Activated naive CD8-positive, alpha-beta T cell treated with anti-CD3 and anti-CD28 coated beads for 36 hours (primary cell): ENCODE results near the gene TBC1D1. TPM values are rescaled to one million over a fixed set of nuclear protein-coding genes. Genes with fewer than 3 reads are reported as not detected.

Source experiments
- DNase-seq: peaks from one replicate; pipeline ENCODE4 v3.0.0; 2021
- H3K27ac Mint-ChIP-seq: one replicate; pipeline ENCODE4 v1.8.0; 2022; ENCODE audit warnings: mild to moderate bottlenecking, moderate library complexity, mixed read lengths
- H3K27me3 Mint-ChIP-seq: one replicate; pipeline ENCODE4 v1.8.0; 2022; ENCODE audit warnings: mild to moderate bottlenecking, mixed read lengths
- H3K36me3 Mint-ChIP-seq: one replicate; pipeline ENCODE4 v1.8.0; 2021; ENCODE audit warnings: mild to moderate bottlenecking, mixed read lengths
- H3K4me1 Mint-ChIP-seq: one replicate; pipeline ENCODE4 v1.8.0; 2021; ENCODE audit warnings: mixed read lengths
- H3K4me3 Mint-ChIP-seq: one replicate; pipeline ENCODE4 v1.8.0; 2022; ENCODE audit warnings: mild to moderate bottlenecking, moderate library complexity, mixed read lengths
- H3K9me3 Mint-ChIP-seq: one replicate; pipeline ENCODE4 v1.8.0; 2022; ENCODE audit warnings: mixed read lengths
- total RNA-seq, 2 experiments: library from RNA; stranded (reverse); gene quantifications; one replicate each; pipeline ENCODE4 v1.2.3, GENCODE V29; 2021

The TBC1D1 gene
- total RNA-seq, 2 experiments from 2014 or later: 79.6 to 80.3 TPM

DNA sequence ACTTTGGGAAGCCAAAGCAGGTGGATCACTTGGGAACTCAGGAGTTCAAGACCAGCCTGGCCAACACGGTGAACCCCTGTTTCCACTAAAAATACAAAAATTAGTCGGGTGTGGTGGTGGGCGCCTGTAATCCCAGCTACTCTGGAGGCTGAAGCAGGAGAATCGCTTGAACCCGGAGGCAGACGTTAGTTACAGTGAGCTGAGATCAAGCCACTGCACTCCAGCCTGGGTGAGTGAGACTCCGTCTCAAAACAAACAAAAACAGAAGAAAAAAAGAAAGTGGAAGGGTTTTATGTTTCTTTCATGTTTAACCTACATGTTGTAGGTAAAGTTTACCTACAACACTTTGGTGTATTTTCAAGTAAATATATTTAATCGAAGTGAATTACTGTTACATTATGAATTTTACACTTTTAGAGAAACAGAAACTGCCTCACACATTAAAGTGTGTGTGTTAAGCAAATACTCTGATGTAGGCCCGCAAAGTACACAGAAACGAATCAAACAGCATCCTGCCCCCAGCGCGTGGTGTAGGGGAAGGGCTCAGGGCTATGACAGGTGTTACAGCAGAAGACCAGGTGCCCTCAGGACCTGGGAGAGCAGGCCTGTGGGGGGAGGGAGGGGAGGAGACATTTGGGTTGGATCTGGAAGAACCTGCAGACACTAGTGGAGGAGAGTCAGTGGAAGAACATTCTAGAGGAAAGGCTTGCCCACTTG is 108.3 kb downstream of the TBC1D1 start:
- H3K4me1 Mint-ChIP-seq: peaks cover 63% of the 10 kb centered on the region
- H3K27me3 Mint-ChIP-seq: no peaks in the 10 kb centered on the region
- H3K27ac Mint-ChIP-seq: no peak overlapping the region
- peak overlapping the region; percentile 29 for H3K4me3 Mint-ChIP-seq
- H3K9me3 Mint-ChIP-seq: no peaks in the 10 kb centered on the region
- peaks cover 5% of the 10 kb centered on the region for H3K36me3 Mint-ChIP-seq
- DNase-seq: no peak

DNA sequence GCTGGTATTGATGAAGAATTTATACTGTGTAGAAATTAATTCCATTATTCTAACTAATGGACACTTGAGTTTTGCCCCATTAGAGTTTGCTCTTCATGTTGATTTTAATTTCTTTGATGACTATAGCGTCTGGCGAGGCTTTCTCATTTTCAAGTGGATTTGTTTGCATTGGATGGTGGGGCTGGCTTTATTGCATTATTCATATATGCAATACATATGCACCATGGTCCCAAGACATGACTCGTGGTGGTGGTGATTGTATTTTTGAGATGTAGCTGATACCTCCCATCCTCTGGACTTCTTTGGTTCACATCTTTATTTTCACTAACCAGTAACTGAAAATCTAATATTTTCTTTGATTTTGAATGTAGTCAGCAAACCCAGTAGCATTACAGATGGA is 109.1 kb downstream of the TBC1D1 start:
- no peak overlapping the region for H3K4me3 Mint-ChIP-seq
- H3K9me3 Mint-ChIP-seq: no peaks in the 10 kb centered on the region
- no peak overlapping the region for H3K27ac Mint-ChIP-seq
- DNase-seq: no peak
- H3K27me3 Mint-ChIP-seq: no peaks in the 10 kb centered on the region
- H3K4me1 Mint-ChIP-seq: peaks cover 63% of the 10 kb centered on the region
- peaks cover 5% of the 10 kb centered on the region for H3K36me3 Mint-ChIP-seq

DNA sequence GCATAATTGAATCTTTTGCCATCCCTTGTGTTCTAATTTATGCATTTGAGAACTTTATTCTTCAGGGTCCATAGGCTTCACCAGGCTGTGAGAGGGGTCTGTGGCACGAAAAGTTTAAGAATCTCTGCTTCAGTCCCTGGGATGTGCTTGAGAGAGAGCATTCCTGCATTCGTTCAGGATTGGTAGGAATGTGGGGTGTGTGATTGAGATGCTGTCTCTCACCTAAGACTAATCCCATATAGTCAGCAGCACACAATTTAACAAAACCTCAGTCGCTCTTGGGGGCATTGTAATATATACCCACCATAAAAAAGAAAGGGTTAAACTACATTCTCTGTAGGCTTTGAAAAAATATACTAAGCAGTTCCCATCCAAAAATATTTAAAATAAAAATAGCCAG is 111.0 kb downstream of the TBC1D1 start:
- Mint-ChIP-seq H3K27ac (no peak overlapping the region), H3K27me3 (no peaks in the 10 kb centered on the region), H3K36me3 (peaks cover 9% of the 10 kb centered on the region), H3K9me3 (no peaks in the 10 kb centered on the region), H3K4me1 (peaks cover 60% of the 10 kb centered on the region), H3K4me3 (no peak overlapping the region)
- no peak for DNase-seq

DNA sequence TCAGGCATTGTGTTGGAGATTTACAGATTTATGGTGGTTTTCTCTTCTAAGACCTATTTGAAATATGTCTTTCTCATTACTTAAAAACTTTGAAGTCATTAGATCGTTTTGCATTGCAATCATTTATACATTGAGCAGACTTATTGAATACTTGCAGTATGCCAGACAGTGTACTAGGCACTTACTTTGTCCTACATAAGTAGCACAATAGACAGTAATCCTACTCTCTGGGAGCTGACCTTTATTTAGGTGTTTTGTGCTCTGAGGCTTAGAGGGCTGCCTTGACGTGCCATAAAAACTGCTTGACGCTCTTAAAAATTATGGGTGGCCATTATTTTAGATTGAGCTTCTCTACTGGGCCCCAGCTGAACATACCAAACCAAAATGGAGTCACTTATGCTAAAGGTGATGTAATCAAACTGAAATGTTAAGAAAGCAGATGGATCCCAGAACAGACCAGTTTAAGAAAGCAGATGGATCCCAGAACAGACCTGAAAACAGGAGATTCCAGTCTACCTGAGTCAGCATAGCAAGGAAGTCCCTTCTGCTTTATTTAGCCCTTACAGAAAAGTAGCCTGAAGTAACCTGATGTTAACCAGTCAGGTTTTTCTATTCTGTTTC is 111.7 kb downstream of the TBC1D1 start:
- no peak overlapping the region for H3K4me3 Mint-ChIP-seq
- no peak for DNase-seq
- H3K27ac Mint-ChIP-seq: no peak overlapping the region
- H3K4me1 Mint-ChIP-seq: peaks cover 59% of the 10 kb centered on the region
- no peaks in the 10 kb centered on the region for H3K9me3 Mint-ChIP-seq
- peaks cover 9% of the 10 kb centered on the region for H3K36me3 Mint-ChIP-seq
- H3K27me3 Mint-ChIP-seq: no peaks in the 10 kb centered on the region

DNA sequence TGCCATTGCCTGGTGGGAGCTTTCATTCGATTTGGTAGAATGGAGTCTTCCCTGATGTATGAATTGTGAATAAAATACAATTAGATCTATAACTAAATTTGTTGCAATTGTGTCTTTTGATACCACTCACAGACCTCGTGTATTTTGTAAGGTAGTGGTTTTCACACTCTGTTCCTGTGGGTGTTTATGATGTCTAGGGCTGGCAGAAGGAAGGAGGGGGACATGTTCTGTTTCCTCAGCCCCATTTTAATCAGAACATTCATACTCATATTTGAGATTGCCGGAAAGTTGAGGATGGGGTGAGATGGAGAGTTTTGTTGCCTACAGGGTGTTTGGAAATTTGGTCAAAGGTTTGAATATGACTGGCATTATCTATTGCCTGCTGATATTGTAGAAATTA is 112.2 kb downstream of the TBC1D1 start:
- no peaks in the 10 kb centered on the region for H3K9me3 Mint-ChIP-seq
- no peak overlapping the region for H3K4me3 Mint-ChIP-seq
- H3K36me3 Mint-ChIP-seq: peaks cover 9% of the 10 kb centered on the region
- peaks cover 54% of the 10 kb centered on the region for H3K4me1 Mint-ChIP-seq
- no peak overlapping the region for H3K27ac Mint-ChIP-seq
- DNase-seq: no peak
- H3K27me3 Mint-ChIP-seq: no peaks in the 10 kb centered on the region

DNA sequence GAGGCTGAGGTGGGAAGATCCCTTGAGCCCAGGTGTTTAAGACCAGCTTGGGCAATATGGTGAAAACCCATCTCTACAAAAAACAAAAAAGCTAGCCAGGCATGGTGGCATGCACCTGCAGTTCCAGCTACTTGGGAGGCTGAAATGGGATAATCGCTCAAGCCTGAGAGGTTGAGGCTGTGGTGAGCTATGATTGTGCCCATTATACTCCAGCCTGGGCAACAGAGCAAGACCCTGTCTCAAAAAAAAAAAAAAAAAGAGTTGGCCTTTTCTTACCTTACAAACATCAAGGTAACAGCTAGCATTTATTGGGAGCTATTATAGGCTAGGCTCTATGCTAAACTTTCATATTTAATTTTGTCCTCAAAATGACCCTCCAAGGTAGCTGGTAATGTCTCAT is 112.7 kb downstream of the TBC1D1 start:
- peaks cover 49% of the 10 kb centered on the region for H3K4me1 Mint-ChIP-seq
- peaks cover 9% of the 10 kb centered on the region for H3K36me3 Mint-ChIP-seq
- H3K27me3 Mint-ChIP-seq: no peaks in the 10 kb centered on the region
- no peak overlapping the region for H3K4me3 Mint-ChIP-seq
- no peak for DNase-seq
- no peak overlapping the region for H3K27ac Mint-ChIP-seq
- H3K9me3 Mint-ChIP-seq: no peaks in the 10 kb centered on the region

DNA sequence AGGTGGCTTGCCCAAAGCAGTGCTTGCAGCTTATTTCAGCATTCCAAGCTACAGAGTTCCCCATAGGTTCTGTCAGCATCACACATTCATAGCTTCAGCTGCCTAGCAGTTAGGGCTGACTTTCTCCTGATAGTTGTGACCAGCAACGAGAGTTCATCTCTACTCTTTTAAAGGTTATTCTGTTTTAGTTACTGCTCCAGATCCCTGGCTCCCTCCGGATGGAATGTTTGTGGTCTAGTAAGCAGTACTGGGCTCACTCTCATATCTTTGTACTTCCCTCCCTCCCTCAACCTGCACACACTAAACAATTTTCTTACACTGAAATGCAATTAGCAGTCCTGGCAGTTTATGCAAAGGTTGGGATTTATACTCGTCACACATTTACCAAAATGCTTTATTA is 113.2 kb downstream of the TBC1D1 start:
- no peaks in the 10 kb centered on the region for H3K9me3 Mint-ChIP-seq
- no peaks in the 10 kb centered on the region for H3K27me3 Mint-ChIP-seq
- DNase-seq: no peak
- no peak overlapping the region for H3K27ac Mint-ChIP-seq
- H3K4me3 Mint-ChIP-seq: no peak overlapping the region
- H3K4me1 Mint-ChIP-seq: peaks cover 44% of the 10 kb centered on the region
- H3K36me3 Mint-ChIP-seq: peaks cover 9% of the 10 kb centered on the region

DNA sequence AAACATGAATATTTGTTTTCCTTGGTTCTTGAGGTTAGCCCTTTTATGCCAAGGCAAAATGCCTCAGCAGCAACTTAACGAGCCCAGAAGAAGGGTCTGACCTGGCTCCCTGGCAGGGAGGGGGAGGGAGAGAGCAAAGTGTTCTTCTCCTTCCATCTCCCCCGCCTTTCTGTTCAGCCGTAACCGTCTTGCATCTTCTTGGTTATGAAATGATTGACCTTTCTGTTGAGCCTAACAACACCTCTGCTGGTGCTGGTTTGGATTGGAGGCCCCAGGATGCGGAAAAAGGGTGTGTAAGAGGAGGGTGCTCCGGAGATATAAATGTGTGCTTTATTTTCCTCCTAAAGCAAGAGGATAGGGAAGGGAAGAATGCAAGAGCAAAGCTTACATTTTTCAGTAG is 114.0 kb downstream of the TBC1D1 start:
- Mint-ChIP-seq H3K27me3 (no peaks in the 10 kb centered on the region), H3K9me3 (no peaks in the 10 kb centered on the region), H3K36me3 (peaks cover 9% of the 10 kb centered on the region), H3K27ac (no peak overlapping the region), H3K4me3 (no peak overlapping the region), H3K4me1 (peaks cover 36% of the 10 kb centered on the region)
- no peak for DNase-seq

DNA sequence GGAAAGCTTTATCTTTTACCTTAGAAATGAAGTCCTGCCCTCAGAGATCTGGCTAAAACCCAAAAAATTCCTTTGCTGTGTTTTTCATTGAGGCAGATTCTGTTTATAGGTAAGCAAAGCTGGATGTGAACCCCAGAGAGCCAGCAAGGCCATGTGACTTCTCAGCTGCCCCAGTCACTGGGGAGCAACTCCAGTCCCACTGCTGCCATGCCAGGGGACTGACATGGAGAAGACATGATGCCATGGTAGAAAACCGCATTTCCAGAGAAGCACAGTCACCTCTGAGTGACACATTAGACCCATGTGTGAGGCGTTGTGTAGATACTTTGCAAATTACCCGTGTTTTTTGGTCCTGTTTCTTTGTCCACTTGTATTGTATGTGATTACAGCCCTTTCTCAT is 114.8 kb downstream of the TBC1D1 start:
- DNase-seq: no peak
- H3K4me3 Mint-ChIP-seq: no peak overlapping the region
- peaks cover 9% of the 10 kb centered on the region for H3K36me3 Mint-ChIP-seq
- H3K4me1 Mint-ChIP-seq: peaks cover 35% of the 10 kb centered on the region
- no peaks in the 10 kb centered on the region for H3K9me3 Mint-ChIP-seq
- no peaks in the 10 kb centered on the region for H3K27me3 Mint-ChIP-seq
- H3K27ac Mint-ChIP-seq: no peak overlapping the region

DNA sequence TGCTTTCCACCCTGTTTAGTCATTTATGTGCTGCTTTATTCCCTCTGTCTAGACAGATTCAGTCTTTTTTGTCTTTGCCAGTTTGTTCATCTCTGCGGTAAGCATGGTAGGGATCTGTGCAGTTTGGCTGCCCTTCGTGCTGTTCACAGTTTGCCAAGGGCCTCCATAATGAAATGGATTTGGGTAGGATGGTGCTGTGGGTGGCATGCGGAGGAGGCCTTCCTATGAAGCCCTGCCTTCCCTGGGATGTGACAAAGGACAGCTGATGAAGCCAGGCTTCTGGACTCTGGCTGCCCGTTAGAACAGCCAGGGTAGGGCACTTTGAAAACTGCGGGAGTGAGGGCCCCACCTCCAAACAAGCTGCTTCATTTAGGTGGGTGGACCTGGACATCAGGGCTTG is 116.8 kb downstream of the TBC1D1 start:
- peaks cover 33% of the 10 kb centered on the region for H3K4me1 Mint-ChIP-seq
- DNase-seq: no peak
- H3K36me3 Mint-ChIP-seq: peaks cover 7% of the 10 kb centered on the region
- no peak overlapping the region for H3K4me3 Mint-ChIP-seq
- no peak overlapping the region for H3K27ac Mint-ChIP-seq
- H3K27me3 Mint-ChIP-seq: no peaks in the 10 kb centered on the region
- H3K9me3 Mint-ChIP-seq: no peaks in the 10 kb centered on the region

DNA sequence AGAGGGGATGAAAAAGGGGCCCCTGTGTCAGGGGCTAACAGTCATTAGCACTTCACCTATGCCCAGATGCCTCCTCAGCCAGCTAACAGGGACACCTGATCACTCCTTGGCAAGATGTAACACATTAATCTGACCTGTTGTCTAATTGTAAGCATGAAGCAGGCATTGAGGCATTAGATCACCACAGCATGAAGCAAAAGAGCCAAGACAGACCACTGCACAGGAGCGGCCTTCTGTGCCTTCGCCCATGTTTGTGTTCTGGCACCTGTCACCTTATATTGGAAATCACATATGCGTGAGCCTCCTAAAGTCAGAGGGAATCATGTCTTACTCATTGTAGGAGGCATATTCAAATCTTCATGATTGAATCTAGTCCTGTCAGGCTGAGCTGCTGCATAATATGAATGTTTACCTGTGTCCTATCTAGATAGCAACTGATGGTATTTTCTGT is 117.7 kb downstream of the TBC1D1 start:
- Mint-ChIP-seq H3K9me3 (no peaks in the 10 kb centered on the region), H3K4me1 (peaks cover 26% of the 10 kb centered on the region), H3K36me3 (peaks cover 4% of the 10 kb centered on the region), H3K4me3 (no peak overlapping the region), H3K27me3 (no peaks in the 10 kb centered on the region), H3K27ac (no peak overlapping the region)
- DNase-seq: no peak

DNA sequence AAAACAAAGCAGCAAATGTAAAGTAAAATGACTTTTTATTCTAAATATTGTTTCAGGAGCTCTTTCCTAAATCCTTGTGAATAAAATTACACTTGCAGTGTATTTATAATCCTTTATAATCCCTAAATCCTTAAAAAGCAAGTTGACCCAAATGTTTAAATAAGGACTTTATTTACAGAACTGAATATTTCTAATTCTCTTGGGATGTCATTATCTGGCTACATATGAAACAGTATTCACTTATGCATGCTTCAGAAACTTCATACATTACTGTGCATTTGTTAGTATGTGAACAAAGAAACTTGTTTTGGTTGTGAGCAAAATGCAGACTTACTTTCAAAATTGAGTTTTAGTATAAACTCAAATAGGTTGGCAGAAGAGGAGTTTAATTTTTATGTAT is 118.5 kb downstream of the TBC1D1 start:
- Mint-ChIP-seq H3K4me3 (no peak overlapping the region), H3K9me3 (no peaks in the 10 kb centered on the region), H3K4me1 (peaks cover 22% of the 10 kb centered on the region), H3K27me3 (no peaks in the 10 kb centered on the region), H3K36me3 (peaks cover 4% of the 10 kb centered on the region), H3K27ac (no peak overlapping the region)
- DNase-seq: no peak

DNA sequence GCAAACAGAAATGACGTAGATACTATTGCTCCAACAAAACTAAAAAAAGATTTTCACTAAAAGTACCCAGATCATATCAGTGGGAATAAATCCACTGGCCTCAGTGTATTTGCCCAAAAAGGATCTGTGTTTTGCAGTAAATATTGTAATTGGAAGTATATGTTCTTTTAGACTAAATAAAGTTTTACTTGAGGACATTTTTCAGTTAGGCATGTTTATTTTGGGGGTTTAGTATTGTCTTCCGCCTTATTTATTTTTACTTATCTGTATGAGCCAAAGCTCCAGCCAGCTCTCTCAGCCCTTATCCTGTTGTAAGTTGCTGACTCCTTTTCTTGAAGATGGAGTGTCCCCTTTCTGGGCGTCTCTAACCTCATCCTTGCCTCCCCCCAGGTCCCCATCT is 119.1 kb downstream of the TBC1D1 start:
- no peak overlapping the region for H3K4me3 Mint-ChIP-seq
- no peak overlapping the region for H3K27ac Mint-ChIP-seq
- H3K36me3 Mint-ChIP-seq: peaks cover 7% of the 10 kb centered on the region
- no peaks in the 10 kb centered on the region for H3K9me3 Mint-ChIP-seq
- no peak for DNase-seq
- no peaks in the 10 kb centered on the region for H3K27me3 Mint-ChIP-seq
- H3K4me1 Mint-ChIP-seq: peaks cover 16% of the 10 kb centered on the region

DNA sequence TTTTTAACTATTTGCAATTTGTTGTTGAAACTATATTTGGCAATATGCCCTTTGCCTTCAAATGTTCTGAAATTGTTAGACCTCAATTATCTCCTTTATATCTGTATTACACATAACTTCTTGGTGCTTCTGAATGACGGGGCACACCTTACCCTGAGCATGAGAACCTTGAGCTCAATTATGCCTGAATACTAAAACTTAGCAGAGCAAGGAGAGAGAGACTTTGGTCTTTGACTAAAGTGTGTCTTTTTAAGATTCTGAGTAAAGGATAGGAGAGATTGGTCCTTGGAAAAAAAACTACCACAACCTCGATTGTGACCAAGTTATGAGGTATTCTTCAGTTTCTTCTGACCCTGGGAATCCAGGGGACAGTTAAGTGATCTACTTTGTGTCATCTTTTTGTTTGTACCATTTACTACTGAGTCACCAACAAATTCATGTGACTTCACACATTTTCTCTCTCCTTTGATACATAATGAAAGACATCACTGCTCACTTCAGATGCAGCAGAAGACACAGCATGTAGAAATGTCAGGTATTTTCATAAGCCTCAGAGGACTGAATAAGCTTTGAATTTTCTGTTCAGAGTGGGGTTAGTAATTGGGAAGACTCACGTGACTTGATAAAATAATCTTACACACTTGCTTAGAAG is 120.8 kb downstream of the TBC1D1 start:
- Mint-ChIP-seq H3K27me3 (no peaks in the 10 kb centered on the region), H3K4me3 (no peak overlapping the region), H3K4me1 (peaks cover 9% of the 10 kb centered on the region), H3K36me3 (peaks cover 15% of the 10 kb centered on the region), H3K9me3 (no peaks in the 10 kb centered on the region), H3K27ac (no peak overlapping the region)
- no peak for DNase-seq

DNA sequence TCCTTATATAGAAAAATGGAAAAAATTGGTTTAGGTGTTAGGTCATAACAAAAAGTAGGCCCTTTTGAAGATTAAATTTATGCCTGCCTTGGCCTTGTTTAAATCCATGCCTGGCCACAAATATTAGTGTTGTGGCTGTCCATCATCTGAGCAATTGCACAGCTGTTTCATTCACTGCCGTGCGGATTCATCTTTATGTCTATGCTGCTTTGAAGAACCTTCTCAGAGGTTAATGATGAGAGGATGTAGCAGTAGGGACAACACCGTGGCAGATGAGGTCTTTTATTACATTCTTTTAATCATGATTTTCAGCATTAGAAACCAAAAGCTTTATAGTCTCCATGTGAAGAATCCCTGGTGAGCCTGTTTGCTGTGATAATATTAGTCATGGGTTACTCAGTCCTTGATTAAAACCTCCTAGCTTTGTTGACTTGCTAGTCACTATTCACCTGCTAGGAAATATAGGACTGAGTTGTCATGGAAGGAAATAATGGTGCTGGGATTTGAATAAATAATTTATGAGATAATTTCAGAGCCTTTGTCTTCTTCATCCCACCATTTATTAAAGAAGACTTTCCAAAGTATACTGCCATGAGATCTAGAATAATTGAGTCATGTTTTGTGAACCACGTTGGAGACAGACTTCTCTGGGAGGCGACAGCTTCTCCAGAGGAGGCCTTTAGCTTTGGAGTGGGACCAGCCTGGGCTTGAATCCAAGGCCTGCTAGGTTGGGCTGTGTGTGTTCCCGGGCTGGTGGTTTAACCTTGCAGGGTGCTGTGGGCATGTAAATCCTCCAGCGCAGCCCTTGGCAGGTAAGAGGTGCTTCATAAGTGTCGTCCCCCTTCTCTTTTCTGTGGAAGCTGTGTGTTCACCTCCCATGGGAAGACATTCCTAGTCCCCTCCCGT is 122.8 kb downstream of the TBC1D1 start:
- Mint-ChIP-seq H3K4me3 (no peak overlapping the region), H3K9me3 (no peaks in the 10 kb centered on the region), H3K27ac (no peak overlapping the region), H3K4me1 (peaks cover 10% of the 10 kb centered on the region), H3K36me3 (peaks cover 15% of the 10 kb centered on the region), H3K27me3 (no peaks in the 10 kb centered on the region)
- DNase-seq: no peak
